ENCODE measurements around the gene LACRT. TPM values are rescaled to one million over a fixed set of nuclear protein-coding genes. Genes with fewer than 3 reads are reported as not detected.

The LACRT gene
- total and polyA plus RNA-seq, 2 of the 4 experiments (the other 2 are of a cell fraction) = not detected

- no peak overlapping the region for H2BK120ac ChIP-seq (ENCODE audit: low read depth, low read length)
- dilution Hi-C loops (cut with HindIII; ENCODE audit: low sequenced_read_pairs, unreplicated experiment) (no loop called here), in situ Hi-C loops (cut with MboI; ENCODE audit: low sequenced_read_pairs) (no loop called here), intact Hi-C loops (cut with micrococcal nuclease) (no loop called here)
- H3K14ac ChIP-seq (replicated peaks; ENCODE audit: low read depth, low read length) = no peak overlapping the region
- WGBS, 2 experiments (ENCODE audit: extremely low coverage in 2 of 2, insufficient read length in 1 of 2) = no CpG with 5 or more reads among the region's 5 CpGs
- no peak overlapping the region for H3K4me2 ChIP-seq (ENCODE audit: low read depth, low read length)
- no peak overlapping the region for H2BK15ac ChIP-seq (ENCODE audit: low read depth, low read length)
- no peak overlapping the region for H4K5ac ChIP-seq (ENCODE audit: low read depth, low read length)
- H3K9me3 ChIP-seq (ENCODE audit: control insufficient read depth, insufficient read depth, low read length) = no peaks in the 10 kb centered on the region
- H3K27ac ChIP-seq (ENCODE audit: insufficient read depth, low read length) = no peak overlapping the region
- CTCF ChIA-PET = interaction anchor here (0.6 to 0.9 kb wide), 2 partner anchors 26 to 35 kb away, joined by 4 read pairs; no protein-coding TSS in a partner anchor
- no peak overlapping the region for H2AK9ac ChIP-seq (replicated peaks; ENCODE audit: low read depth, low read length, poor library complexity)
- H3K56ac ChIP-seq (ENCODE audit: extremely low read depth, insufficient read depth, low read length) = no peak overlapping the region
- no peak overlapping the region for H2BK5ac ChIP-seq (ENCODE audit: low read depth, low read length, poor library complexity, severe bottlenecking)
- no peaks in the 10 kb centered on the region for H3K27me3 ChIP-seq (ENCODE audit: control insufficient read depth, insufficient read depth, low read length)
- no TSS peak for BruUV-seq (replicated peaks)
- DNase-seq = no peak
- POLR2A ChIA-PET (ENCODE audit: unreplicated experiment) = no interaction called here
- no peak overlapping the region for H3K4me3 ChIP-seq (ENCODE audit: insufficient read depth, low read depth, low read length)
- no peak overlapping the region for H2AK5ac ChIP-seq (ENCODE audit: low read depth, low read length)
- H3K9me1 ChIP-seq (ENCODE audit: insufficient read depth, low read length) = no peaks in the 10 kb centered on the region
- ATAC-seq (ENCODE audit: low read depth) = no peak
- H3K36me3 ChIP-seq (ENCODE audit: control insufficient read depth, insufficient read depth, low read length) = no peaks in the 10 kb centered on the region
- H3K23ac ChIP-seq (ENCODE audit: low read depth, low read length) = no peak overlapping the region
- TF ChIP-seq CEBPB (IDR thresholded peaks at IDR 0.05; ENCODE audit: low read depth, low read length) (no peak), ELK1 (IDR thresholded peaks at IDR 0.05; ENCODE audit: borderline replicate concordance, low read depth, low read length) (no peak), SMC3 (IDR thresholded peaks at IDR 0.05; ENCODE audit: low read depth, low read length) (no peak), RAD21 (IDR thresholded peaks at IDR 0.05; ENCODE audit: low read length) (no peak), USF2 (IDR thresholded peaks at IDR 0.05; ENCODE audit: low read depth, low read length) (no peak), BHLHE40 (IDR thresholded peaks at IDR 0.05; ENCODE audit: low read depth, low read length) (no peak), MAFK (IDR thresholded peaks at IDR 0.05; ENCODE audit: low read depth, low read length) (no peak), MXI1 (IDR thresholded peaks at IDR 0.05; ENCODE audit: borderline replicate concordance, low read depth, low read length) (no peak), NFE2L2 (IDR thresholded peaks at IDR 0.05; ENCODE audit: low read depth, low read length) (no peak), RFX5 (IDR thresholded peaks at IDR 0.05; ENCODE audit: low read depth, low read length) (no peak), RCOR1 (IDR thresholded peaks at IDR 0.05; ENCODE audit: insufficient replicate concordance, low read length) (no peak), MAZ (IDR thresholded peaks at IDR 0.05; ENCODE audit: borderline replicate concordance, low read depth, low read length) (no peak)
- no peak overlapping the region for H2AFZ ChIP-seq (replicated peaks; ENCODE audit: low read length, poor library complexity)
- H4K91ac ChIP-seq (ENCODE audit: insufficient read depth, low read depth, low read length) = no peak overlapping the region
- no peaks in the 10 kb centered on the region for H3K79me1 ChIP-seq (ENCODE audit: low read depth in 1 of 2, low read length in 2 of 2)
- H3K18ac ChIP-seq (ENCODE audit: low read depth, low read length) = no peak overlapping the region
- no peaks in the 10 kb centered on the region for H4K20me1 ChIP-seq (ENCODE audit: insufficient read depth, low read length)
- H2BK20ac ChIP-seq (ENCODE audit: low read depth, low read length) = no peak overlapping the region
- H3K4ac ChIP-seq (ENCODE audit: low read depth, low read length) = no peak overlapping the region
- no peak overlapping the region for H3K9ac ChIP-seq (ENCODE audit: low read depth, low read length)
- no peaks in the 10 kb centered on the region for H3K4me1 ChIP-seq (ENCODE audit: control insufficient read depth, insufficient read depth, low read length)
- H4K8ac ChIP-seq (ENCODE audit: low read depth in 2 of 2, low read length in 2 of 2) = no peak overlapping the region
Measured at GRCh38 chr12:54631551-54631950, 3.1 kb downstream of the LACRT start.
